HS-27A (cell line): Measurements from ENCODE around the gene PRSS21.

Experiments used
- DNase-seq: peaks from one replicate; pipeline ENCODE4 v3.0.0-alpha.2; 2012; ENCODE audit warnings: low read depth, missing footprints

PRSS21 gene

DNA sequence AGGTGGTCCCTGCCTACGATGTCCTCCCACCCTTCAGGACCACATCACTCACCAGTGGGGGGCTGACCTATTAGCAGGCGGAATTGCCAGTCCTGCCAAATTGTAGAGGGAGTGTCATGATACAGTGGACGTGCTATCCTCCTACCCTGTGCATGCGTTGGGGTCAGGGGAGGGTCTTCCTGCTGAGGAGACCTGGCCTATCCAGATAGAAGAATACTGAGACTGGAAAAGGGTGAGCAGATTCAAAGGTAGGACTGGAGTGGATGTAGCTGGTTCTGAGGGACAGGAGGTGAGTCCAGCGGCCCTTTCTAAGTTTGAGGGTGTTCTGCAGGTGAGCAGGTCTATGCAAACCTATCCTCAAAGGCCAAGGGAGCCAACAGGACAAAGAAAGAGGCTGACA lies 10.8 kb upstream of the PRSS21 start:
- DNase-seq: no peak

DNA sequence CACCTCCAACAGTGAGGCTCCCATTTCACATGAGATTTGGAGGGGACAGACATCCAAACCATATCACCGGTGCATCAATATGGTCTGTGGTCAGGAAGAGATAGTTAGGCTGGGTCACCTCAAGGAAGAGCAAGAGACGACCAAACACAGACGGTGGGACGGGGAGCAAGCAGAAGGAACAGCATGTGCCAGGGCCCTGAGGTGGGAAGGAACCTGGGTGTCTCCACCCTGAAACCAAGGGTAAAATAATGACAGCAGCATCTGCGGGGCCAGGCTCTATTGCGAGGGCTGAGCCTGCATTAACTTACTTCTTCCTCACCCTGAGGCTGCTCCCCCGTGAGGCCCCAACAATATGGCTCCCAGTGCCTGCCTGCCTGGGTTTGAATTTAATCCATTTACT lies 8.9 kb upstream of the PRSS21 start:
- DNase-seq: no peak

DNA sequence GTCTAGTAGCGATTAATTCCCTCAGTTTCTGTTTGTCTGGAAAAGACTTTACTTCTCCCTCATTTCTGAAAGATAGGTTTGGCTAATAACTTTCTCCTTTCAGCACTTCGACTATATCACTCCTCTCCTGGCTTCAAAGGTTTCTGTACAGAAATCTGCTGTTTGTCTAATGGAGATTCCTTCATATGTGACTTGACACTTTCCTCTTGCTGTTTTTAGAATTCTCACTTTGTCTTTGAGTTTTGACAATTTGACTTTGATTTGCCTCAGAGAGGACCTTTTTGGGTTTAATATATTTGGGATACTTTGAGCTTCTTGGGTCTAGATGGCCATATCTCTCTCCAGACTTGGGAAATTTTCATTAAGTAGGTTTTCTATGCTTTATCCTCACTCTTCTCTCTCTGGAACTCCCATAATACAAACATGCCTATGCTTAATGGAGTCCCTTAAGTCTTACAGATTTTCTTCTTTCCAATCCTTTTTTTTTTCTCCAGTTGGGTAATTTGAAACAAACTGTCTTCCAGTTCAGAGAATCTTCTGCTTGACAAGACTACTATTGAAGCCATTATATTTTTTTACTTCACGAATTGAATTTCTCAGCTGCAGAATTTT lies 7.8 kb upstream of the PRSS21 start:
- DNase-seq: no peak

DNA sequence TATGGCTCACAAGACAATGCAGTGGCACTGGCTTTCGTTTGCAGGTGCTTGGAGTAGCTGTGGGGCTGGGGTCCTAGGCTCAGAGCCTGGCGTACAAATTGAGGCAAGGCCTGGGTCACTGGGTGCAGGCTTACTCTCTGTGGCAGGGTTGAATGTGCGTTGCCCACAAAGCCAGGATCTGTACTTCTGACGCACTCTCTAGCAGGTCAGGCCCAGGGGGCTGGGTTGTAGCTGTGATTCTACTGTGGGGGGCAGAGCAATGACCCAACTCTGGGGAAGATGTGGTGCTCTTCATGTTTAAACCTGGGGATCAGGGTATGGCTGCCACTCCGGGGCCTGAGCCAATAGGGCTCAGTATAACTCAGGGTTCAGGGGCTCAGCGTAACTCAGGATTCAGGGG lies 6.4 kb upstream of the PRSS21 start:
- no peak for DNase-seq

DNA sequence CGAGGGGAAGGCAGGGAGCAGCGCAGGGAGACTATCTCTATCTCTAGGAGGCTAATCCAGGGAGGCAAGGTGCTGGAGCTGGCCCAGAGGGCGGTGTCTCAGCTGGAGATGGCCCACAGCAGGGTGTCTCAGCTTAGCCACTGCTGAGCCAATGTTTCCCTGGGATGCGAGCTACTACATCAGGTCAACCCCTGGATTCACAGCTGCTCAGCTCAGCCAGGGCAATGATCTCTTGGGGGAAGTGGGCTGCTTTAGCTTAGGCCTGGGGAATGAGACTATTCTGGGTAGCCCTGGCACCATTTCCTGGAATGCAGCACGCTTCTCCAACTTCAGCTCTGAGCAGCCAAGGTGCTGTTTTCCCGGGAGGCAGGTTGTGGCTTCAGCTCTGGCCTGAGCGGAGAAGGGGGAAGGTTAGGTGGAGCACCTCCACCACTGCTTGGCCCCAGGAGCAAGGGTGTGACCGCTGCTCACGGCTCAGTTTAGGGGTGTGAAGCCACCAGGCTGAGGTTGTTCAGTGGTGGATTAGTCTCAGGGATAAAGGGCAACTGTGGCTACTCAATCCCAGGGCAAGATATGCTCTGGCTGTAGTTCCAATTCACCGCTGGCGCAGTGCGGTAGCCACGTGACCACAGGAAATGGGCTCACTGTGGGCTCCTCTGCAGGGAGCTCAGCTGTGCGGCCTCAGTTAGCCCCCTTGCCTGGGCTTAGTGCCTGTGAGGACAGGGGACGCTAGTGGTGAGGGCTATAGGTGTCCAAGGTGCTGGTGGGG lies 5.2 kb upstream of the PRSS21 start:
- DNase-seq: no peak

DNA sequence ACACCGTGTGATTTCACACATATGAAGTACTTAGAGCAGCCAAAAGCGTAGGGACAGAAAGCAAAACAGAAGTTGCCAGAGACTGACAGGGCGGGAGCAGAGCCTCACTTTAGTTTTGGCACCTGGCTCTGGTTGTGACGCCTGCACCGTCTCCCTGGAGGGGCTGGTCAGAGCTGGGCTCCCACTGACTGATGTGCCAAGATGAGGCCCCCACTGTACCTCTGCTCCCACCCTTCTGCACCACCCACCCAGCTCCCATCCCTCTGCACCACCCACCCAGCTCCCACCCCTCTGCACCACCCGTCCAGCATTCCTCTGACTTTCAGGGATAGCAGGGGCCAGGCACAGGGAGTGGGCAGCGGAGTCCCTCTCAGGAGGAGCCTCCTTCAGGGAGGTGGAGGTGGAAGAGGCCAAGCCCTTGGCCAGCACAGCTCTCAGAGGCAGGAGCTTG lies 3.2 kb upstream of the PRSS21 start:
- no peak for DNase-seq

DNA sequence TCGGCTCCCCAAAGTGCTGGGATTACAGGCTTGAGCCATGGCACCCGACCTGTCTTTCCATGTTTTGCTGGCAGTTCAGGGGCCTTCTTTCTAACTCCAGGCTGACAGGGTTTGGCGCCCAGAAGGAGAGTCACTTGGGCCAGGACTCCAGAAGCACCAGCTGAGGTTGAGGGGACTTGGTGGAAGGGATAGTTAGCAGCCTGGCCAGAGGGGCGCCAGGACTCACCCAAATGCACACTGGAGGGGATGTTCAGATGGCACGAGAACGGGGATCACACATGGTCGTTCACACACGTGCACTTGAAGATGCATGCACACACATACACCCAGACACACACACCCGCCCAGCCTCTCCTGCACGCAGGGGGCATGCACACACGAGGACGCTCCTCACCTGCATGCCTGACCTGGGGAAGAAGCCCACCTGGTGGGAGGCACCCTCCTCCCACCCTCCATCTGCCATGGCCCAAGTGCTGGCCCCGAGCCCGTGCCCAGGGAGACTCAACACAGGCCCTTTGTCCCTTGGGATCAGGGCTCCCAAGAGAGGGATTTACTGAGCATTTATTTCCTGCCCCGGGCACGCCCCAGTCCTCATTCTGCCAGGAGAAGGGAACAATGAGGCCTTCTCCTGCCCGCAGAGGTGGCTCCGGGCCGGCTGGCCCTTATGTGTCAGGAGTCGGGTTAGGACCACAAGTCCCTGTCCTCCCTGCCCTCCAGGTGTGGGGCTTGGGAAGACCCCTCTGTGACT lies 2.3 kb upstream of the PRSS21 start:
- no peak for DNase-seq

DNA sequence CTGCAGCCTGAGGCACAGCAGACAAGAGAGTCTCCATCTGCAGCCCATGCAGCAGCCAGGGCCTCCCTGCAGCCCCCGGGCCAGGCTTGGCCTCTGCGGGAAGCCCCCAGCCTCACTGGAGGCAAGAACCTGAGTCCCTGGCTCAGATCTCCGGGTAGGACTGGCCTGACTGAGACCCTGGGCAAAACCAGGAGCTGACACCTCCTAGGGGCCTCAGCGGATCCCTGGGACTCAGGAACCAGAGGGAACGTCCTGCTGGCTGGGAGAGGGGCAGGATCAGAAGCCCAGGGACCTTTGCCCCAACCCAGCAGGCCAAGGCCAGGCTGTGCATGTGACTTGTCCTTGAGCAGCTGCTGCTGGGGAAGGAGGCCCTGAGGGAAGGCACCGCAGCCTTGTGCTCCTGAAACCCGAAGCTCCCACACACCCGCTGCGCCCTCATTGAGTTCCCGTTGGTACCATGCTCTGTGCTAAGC lies 1.7 kb upstream of the PRSS21 start:
- DNase-seq: no peak

DNA sequence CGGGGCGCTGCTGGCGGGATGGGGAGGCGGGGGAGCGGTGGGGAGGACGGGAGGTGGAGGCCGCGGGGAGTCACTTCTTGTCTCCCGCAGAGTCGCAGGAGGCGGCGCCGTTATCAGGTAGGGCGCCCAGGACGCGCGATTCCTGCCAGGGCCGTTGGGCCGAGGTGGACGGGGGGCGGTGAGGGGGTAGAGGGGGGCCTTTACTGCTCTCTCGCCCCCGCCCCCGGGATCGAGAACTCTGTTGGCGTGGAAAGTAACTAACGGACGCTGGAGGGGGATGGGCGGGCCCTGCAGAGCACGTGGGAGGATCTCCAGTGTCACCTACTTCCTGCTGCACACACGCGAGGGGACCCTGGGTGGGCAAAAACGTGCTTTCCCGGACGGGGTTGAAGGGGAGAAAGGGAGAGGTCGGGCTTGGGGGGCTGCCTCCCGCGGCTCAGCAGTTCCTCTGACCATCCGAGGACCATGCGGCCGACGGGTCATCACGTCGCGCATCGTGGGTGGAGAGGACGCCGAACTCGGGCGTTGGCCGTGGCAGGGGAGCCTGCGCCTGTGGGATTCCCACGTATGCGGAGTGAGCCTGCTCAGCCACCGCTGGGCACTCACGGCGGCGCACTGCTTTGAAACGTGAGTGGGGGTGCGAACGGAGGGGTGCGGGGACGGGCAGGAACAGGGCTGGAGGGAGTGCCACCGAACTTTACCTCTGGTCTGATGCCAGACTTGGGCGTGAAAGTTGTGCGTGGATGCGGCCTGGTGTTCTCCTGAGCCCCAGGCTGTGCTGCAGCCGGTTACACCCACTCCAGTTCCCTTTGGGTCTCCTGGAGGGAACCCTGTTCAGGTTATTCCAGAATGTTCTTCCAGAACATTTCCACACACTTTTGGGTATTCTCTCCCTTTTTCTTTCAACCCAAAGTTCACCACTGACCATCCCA lies 569 bp downstream of the PRSS21 start:
- no peak for DNase-seq

DNA sequence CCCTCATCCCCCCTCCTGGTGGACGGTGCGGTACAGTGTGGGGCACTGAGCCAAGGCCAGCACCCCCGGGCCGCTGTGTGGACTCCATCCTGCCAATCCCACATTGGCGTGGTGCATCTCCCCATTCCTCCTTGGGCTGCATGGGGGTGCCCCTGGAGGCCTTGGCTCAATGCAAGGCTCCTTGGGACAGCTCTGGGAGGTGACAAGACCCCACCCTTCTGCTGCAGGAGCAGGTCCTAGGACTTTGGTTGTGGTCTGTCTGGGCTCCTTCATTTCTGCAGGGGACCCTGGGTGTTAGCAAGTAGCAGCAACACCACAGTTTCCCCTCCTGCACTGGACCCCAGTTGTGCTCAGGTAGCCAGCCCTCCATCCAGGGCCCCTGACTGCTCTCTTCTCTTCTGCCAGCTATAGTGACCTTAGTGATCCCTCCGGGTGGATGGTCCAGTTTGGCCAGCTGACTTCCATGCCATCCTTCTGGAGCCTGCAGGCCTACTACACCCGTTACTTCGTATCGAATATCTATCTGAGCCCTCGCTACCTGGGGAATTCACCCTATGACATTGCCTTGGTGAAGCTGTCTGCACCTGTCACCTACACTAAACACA lies 1.3 kb downstream of the PRSS21 start:
- no peak for DNase-seq

DNA sequence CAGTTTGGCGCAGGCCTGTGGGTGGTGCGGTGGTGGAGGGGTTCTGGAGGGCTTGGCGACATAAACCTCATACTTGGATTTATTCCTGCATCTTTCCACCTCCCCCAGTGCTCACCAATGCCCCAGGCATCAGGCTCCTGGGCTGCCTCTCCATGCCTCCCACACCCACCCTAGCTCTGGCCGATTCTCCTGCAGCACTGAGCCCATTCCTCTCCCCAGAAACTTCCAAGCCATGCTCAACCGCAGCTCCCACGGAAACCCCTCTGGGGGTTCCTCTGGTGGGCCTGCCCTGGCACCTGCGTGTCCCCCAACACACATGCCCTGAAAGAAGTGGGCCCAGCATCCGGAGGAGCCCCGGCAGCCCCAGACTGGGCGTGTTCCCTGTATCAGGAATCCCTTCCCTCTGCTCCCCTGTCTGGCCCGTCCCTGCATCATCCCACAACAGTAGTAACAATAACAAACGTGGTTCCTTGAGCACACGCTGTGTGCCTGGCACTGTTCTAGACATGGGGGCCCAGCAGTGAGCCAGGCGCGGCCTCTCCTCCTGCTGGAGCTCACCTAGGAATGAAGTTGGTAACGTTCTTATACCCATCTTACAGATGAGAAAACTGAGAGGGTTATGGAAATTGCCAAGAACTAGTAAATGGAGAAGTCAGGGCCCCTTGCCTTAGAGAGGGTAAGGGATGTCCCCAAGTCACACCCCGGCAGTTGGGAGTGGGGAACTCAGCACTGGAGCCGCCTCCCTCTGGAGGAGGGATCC lies 2.3 kb downstream of the PRSS21 start:
- DNase-seq: no peak

DNA sequence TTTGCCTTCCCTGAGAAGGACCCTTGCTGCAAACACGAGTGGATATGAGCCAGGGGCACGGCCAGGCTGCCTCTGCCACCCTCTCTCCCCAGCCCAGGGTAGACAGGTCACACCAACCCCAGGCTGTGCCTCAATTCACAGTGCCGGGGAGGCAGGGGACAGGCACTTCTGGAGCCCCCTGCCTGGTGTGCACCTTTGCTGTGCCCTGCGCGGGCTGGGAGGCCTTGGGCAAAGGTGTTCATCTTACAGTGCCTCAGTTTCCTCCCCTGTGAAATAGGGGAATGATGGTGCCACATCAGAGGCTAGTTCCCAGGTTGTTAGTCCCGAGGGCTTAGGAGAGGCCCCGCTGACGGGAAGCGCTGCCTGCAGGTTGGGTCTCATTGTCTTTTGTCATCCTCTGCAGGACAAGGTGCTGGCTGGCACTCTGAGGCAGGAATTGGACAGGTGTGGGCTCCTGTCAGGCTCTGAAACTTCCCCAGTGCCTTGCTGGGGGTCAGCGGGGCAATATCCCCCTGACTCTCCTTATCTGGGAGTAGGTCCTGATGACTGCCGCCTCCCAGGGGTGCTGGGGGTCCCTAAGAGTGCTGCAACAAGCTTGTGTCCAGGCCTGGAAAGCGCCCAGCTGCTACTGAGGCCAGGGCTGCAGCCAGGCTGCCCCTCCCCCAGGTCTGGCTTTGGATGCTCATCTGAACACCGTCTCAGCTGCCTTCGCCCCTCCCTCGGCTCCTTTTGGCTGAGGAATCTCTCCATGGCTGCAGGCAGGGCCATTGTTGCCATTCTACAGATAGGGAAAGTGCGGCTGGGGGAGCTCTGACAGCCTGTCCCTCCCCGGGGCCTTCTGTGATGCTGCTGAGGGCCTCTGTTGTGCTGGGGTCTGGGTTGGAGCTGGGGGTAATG lies 3.1 kb downstream of the PRSS21 start:
- DNase-seq: no peak

DNA sequence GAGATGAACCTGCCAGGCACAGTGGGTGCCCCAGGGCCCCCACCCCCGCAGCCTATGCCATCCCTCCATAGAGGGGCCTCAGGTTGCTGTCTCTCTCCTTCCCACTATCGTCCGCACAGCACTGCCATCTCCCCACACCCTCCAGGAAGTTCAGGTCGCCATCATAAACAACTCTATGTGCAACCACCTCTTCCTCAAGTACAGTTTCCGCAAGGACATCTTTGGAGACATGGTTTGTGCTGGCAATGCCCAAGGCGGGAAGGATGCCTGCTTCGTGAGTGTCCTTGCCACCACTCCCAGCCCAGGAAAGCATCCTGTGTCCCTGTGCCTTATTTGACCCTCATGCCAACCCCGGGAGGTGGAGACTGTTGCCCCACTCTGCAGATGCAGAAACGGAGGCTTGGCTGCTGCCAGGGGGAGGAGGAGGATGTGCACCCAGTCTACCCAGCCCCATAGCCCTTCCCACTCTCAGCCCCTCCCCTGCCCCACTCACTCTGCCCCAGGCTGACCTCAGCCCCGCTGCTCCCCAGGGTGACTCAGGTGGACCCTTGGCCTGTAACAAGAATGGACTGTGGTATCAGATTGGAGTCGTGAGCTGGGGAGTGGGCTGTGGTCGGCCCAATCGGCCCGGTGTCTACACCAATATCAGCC lies 3.9 kb downstream of the PRSS21 start:
- DNase-seq: no peak

DNA sequence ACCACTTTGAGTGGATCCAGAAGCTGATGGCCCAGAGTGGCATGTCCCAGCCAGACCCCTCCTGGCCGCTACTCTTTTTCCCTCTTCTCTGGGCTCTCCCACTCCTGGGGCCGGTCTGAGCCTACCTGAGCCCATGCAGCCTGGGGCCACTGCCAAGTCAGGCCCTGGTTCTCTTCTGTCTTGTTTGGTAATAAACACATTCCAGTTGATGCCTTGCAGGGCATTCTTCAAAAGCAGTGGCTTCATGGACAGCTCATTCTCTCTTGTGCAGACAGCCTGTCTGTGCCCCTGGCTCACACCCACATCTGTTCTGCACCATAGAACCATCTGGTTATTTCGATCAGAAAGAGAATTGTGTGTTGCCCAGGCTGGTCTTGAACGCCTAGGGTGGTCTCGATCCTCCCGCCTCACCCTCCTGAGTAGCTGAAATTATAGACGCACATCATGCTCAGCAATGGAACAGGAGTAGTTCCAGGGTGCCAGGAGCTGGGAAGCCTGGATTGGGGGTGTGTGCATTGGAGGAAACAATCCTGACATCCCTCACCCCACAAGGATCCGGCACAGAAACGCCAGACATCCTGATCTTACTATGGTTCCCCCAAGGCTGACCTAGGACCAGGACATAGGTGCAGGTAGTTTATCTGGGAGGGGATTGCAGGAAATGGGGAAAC lies 4.6 kb downstream of the PRSS21 start:
- no peak for DNase-seq

DNA sequence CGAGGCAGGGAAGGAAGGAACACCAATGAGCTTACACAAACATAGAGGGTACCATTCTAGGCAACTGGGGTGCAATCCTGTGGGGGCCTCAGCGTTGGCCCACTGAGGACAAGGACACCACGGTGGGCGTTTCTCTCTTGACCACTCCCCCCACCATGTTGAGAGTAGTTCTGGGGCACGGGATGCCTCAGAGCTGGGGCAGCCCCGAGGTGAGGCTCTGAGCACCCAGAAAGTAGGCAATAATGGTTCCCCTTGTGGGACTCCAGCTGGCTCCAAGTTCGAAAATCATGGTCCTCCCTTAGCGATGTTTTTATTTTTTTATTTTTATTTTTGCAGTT lies 5.1 kb downstream of the PRSS21 start:
- no peak for DNase-seq

DNA sequence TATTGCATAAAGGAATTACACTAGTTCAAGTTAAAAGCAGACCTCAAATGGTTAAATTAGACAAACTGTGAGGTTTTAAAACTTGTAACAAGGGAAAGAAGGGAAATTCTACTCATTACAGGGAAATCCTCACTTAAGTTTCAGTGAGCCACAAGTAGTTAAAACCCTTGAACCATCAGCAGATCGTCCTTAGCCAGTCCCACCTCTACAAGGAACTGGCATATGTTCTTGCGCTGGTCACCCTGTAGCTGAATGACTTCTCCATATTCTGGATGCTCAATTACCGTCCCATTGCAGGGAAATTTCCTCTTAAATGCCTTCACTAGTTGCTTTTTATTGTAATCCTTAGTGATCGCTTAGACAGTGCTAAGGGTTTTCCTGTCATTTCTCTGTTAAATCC lies 5.5 kb downstream of the PRSS21 start:
- DNase-seq: no peak

DNA sequence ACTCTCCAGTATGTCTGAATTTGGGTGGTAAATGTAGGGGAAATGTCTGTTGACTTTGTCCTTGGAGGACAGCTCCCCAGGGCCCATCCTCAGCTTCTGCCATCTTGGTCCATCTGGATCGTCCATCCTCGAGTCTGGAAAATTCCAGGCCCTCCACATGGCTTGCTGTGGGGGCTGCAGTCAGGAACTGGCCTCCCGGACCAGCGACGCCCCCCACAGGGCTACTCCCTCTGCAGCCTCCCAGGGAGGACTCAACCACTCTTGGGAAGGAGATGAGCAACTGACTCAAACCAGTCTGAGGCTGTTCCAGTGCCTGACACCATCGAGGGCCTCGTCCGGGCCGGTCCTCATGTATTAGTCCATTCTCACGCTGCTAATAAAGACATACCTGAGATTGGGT lies 7.6 kb downstream of the PRSS21 start:
- DNase-seq: no peak

DNA sequence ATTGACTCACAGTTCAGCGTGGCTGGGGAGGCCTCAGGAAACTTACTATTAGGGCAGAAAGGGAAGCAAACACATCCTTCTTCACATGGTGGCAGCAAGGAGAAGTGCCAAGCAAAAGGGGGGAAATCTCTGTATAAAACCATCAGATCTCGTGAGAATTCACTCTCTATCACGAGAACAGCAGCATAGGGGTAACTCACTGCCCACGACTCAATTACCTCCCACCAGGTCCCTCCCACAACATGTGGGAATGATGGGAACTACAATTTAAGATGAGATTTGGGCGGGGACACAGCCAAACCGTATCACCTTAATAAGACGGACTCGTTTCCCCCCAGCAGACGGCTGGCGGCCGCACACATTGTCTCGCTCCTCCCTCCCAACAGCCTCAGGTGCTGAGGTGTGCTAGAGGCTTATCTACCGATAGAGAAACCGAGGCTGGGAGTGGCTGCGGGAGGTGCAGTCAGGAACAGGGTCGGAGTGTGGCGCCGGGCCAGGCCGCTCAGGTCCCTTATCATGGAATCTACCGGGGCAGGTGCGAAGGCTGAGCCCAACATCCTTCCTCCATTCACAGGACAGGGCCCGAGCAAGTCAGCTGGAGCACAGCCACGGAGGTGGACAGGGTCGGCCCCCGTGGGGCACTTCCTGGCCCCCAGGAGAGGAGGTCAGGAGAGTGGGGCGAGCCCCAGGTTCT lies 8.2 kb downstream of the PRSS21 start:
- no peak for DNase-seq
